Measurements from ENCODE around the gene HS1BP3.

GRCh38 chr2:20678086-20678395 is 27.1 kb upstream of the HS1BP3 start:
- TF ChIP-seq CTCF (IDR thresholded peaks at IDR 0.05; ENCODE audit: low read depth, low read length) (no peak), MYC (IDR thresholded peaks at IDR 0.05; ENCODE audit: low read depth, low read length) (no peak)

Data from NB4 (cell line).